Measurements from ENCODE around the gene LRRC46. TPM values are rescaled to one million over a fixed set of nuclear protein-coding genes. Genes with fewer than 3 reads are reported as not detected.

Gene LRRC46
- total and polyA plus RNA-seq, 5 donors, result 0.29 to 0.48 (median 0.41) TPM; not detected in 1

GRCh38 chr17:47834756-47835155, 3.3 kb downstream of the LRRC46 start:
- no peak for ATAC-seq
- Histone ChIP-seq H3K4me3 (ENCODE audit: low read length) (no peak overlapping the region), H3K27me3 (ENCODE audit: control insufficient read depth, insufficient read depth) (no peaks in the 10 kb centered on the region), H3K9me3 (ENCODE audit: control insufficient read depth, low read length) (no peaks in the 10 kb centered on the region), H3K27ac (ENCODE audit: low read length) (no peak overlapping the region), H3K4me1 (ENCODE audit: control insufficient read depth, insufficient read depth, low read length) (peaks cover 7% of the 10 kb centered on the region)
- 50% methylated on average over 5 of the region's 5 CpGs for WGBS
- no peak for DNase-seq
- intact Hi-C loops (cut with DNase I), result no loop called here

- intact Hi-C loops (cut with DNase I), result no loop called here
- Histone ChIP-seq H3K27me3 (ENCODE audit: control insufficient read depth, insufficient read depth) (no peaks in the 10 kb centered on the region), H3K4me3 (ENCODE audit: low read length) (no peak overlapping the region), H3K9me3 (ENCODE audit: control insufficient read depth, low read length) (no peaks in the 10 kb centered on the region), H3K4me1 (ENCODE audit: control insufficient read depth, insufficient read depth, low read length) (peaks cover 7% of the 10 kb centered on the region), H3K27ac (ENCODE audit: low read length) (no peak overlapping the region)
- peak in 1 of 3 donors; percentile 41 for DNase-seq
- ATAC-seq, result no peak
- WGBS, result 78% methylated on average over 6 of the region's 6 CpGs
These were observed 5.1 kb downstream of the LRRC46 start for GRCh38 chr17:47836601-47837000.

DNA sequence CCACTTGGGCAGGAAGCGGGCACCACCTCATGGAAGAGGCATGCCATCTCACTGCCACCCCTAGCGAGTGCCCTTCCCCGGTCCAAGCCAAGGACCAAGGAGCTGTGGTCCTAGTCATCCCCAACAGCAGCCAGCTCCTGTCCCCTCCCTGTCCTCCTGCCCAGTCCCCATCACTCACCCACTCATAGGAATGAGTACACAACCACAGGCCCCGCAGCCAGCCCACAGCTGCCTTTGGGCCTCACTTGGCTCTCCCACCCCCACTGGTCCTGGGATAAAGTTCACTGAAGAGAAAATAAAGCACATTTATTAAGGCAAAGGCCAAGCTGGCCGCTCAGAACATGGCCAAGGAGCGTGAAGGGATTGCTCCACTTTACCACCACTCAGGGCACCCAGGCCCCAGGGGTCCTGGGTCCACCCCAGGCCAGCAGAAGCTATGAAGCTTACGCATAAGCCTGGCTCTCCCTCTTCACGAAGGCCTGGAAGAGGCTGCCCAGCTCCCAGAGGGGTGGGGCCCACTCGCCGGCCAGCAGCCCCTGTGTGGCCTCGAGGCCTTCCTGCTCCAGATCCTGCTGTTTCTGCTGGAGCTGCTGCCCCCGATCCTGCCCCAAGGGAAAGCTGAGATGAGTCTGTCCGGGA, 6.0 kb downstream of the LRRC46 start:
- WGBS, result 57% methylated on average over 13 of the region's 13 CpGs
- Histone ChIP-seq H3K27me3 (ENCODE audit: control insufficient read depth, insufficient read depth) (no peaks in the 10 kb centered on the region), H3K27ac (ENCODE audit: low read length) (peak overlapping the region; percentile 20), H3K4me3 (ENCODE audit: low read length) (no peak overlapping the region), H3K9me3 (ENCODE audit: control insufficient read depth, low read length) (no peaks in the 10 kb centered on the region), H3K4me1 (ENCODE audit: control insufficient read depth, insufficient read depth, low read length) (peaks cover 3% of the 10 kb centered on the region)
- DNase-seq, result peak in 2 of 3 donors; percentile 67 to 73
- intact Hi-C loops (cut with DNase I), result no loop called here
- peak in 1 of 2 donors; percentile 4 for ATAC-seq

DNA sequence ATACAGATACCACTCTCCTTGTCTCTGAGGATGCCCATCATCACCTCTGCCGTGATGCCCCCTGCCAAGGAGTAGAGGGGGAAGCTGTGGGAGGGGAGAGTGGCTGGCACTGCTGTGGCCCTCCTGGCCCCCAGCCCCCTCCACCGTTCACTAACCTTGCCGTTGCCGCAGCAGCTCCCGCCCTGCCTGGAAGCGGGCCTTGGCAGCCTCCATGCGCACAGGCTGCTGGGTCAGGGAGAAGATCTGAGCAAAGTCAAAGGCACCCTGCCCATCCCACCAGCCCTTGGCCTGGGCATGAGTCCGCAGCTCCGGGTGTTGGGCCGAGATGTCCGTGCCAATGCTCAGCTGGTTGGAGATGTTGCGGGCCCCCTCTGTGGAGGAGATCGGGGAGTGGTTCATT, 7.2 kb downstream of the LRRC46 start:
- Histone ChIP-seq H3K27me3 (ENCODE audit: control insufficient read depth, insufficient read depth) (no peaks in the 10 kb centered on the region), H3K4me1 (ENCODE audit: control insufficient read depth, insufficient read depth, low read length) (peaks cover 3% of the 10 kb centered on the region), H3K9me3 (ENCODE audit: control insufficient read depth, low read length) (no peaks in the 10 kb centered on the region), H3K4me3 (ENCODE audit: low read length) (no peak overlapping the region), H3K27ac (ENCODE audit: low read length) (no peak overlapping the region)
- no peak for ATAC-seq
- intact Hi-C loops (cut with DNase I), result no loop called here
- 90% methylated on average over 13 of the region's 13 CpGs for WGBS
- DNase-seq, result peak in 2 of 3 donors; percentile 52 to 54

GRCh38 chr17:47839071-47839470, 7.6 kb downstream of the LRRC46 start:
- WGBS, result 87% methylated on average over 5 of the region's 5 CpGs
- Histone ChIP-seq H3K4me3 (ENCODE audit: low read length) (no peak overlapping the region), H3K4me1 (ENCODE audit: control insufficient read depth, insufficient read depth, low read length) (peaks cover 3% of the 10 kb centered on the region), H3K27ac (ENCODE audit: low read length) (no peak overlapping the region), H3K27me3 (ENCODE audit: control insufficient read depth, insufficient read depth) (no peaks in the 10 kb centered on the region), H3K9me3 (ENCODE audit: control insufficient read depth, low read length) (no peaks in the 10 kb centered on the region)
- intact Hi-C loops (cut with DNase I), result no loop called here
- DNase-seq (no peak), ATAC-seq (no peak)

GRCh38 chr17:47840001-47840741, 8.7 kb downstream of the LRRC46 start:
- Histone ChIP-seq H3K4me3 (ENCODE audit: low read length) (peak overlapping the region; percentile 62), H3K4me1 (ENCODE audit: control insufficient read depth, insufficient read depth, low read length) (peaks cover 3% of the 10 kb centered on the region), H3K9me3 (ENCODE audit: control insufficient read depth, low read length) (no peaks in the 10 kb centered on the region), H3K27me3 (ENCODE audit: control insufficient read depth, insufficient read depth) (no peaks in the 10 kb centered on the region), H3K27ac (ENCODE audit: low read length) (no peak overlapping the region)
- DNase-seq (peak in 1 of 3 donors; percentile 47), ATAC-seq (no peak)
- WGBS, result 48% methylated on average over 17 of the region's 17 CpGs
- intact Hi-C loops (cut with DNase I), result loop anchor here (2.0 to 10.0 kb wide), 6 partner anchors 51 to 177 kb away; partner anchors contain the start of genes CDK5RAP3 (in 1 of the 4) and PNPO (in 1 of the 4)

DNA sequence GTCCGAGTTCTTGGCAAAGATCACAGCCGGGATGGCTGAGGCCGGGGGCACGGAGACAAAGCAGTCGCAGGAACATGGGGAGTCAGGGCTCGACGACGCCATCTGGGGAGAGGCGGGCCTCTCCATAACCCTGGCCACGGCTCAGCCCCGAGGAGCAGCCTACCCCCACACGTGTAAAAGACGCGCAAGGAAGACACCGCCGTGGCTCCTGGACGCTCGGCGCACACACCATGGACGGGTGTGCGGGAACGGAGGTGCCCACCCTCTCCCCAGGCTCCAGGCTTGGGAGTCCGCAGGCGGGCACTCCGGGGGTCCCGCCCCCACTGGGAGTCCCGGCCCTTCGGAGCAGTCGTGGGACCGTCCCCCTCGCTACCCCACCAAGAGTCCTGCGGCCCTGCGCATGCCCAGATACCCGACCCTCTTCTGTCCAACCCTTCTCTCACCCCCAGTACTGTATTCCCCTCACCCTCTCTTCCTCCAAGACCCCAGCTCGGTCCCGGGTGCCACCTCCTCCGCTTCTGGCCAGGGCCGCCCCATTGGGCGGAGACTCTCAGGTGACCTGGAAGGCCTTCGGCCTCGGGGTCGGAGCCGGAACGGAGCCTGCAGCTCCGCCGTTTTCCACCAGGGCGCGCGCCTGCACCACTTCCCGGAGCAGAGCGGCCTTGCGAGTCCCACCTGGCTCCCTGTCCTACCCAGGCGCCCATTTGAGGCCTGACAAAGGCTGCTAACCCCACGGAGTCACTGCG, 9.4 kb downstream of the LRRC46 start, which contains the start of gene SCRN2:
Gene SCRN2 (minus strand): TSS at position 532 of the 746 bp plus-strand sequence. CDS start 430 bp downstream, at position 102.
- intact Hi-C loops (cut with DNase I), result loop anchor here (2.0 to 10.0 kb wide), 6 partner anchors 50 to 176 kb away; partner anchors contain the start of genes CDK5RAP3 (in 1 of the 4) and PNPO (in 1 of the 4)
- Histone ChIP-seq H3K4me1 (ENCODE audit: control insufficient read depth, insufficient read depth, low read length) (peaks cover 3% of the 10 kb centered on the region), H3K27ac (ENCODE audit: low read length) (peak within 1 kb of the TSS; percentile 37), H3K9me3 (ENCODE audit: control insufficient read depth, low read length) (no peaks in the 10 kb centered on the region), H3K27me3 (ENCODE audit: control insufficient read depth, insufficient read depth) (no peaks in the 10 kb centered on the region), H3K4me3 (ENCODE audit: low read length) (peak within 1 kb of the TSS; percentile 62)
- ATAC-seq (peak; percentile 90), DNase-seq (peak; percentile 89 to 97 (median 97))
- WGBS, result under 1% methylated on average over 55 of the region's 55 CpGs

GRCh38 chr17:47841488-47842291, 10.2 kb downstream of the LRRC46 start:
- Histone ChIP-seq H3K9me3 (ENCODE audit: control insufficient read depth, low read length) (no peaks in the 10 kb centered on the region), H3K27me3 (ENCODE audit: control insufficient read depth, insufficient read depth) (no peaks in the 10 kb centered on the region), H3K4me3 (ENCODE audit: low read length) (no peak overlapping the region), H3K27ac (ENCODE audit: low read length) (peak overlapping the region; percentile 37), H3K4me1 (ENCODE audit: control insufficient read depth, insufficient read depth, low read length) (peaks cover 3% of the 10 kb centered on the region)
- intact Hi-C loops (cut with DNase I), result loop anchor here (2.0 to 10.0 kb wide), 7 partner anchors 47 to 176 kb away; partner anchors contain the start of genes CDK5RAP3 (in 1 of the 4) and PNPO (in 1 of the 4)
- WGBS, result 65% methylated on average over 16 of the region's 16 CpGs
- no peak for DNase-seq
- ATAC-seq, result no peak

- H3K4me3 ChIP-seq (ENCODE audit: low read length), result no peak overlapping the region
- ATAC-seq, result no peak
- peaks cover 3% of the 10 kb centered on the region for H3K4me1 ChIP-seq (ENCODE audit: control insufficient read depth, insufficient read depth, low read length)
These were observed 11.9 kb downstream of the LRRC46 start for GRCh38 chr17:47843391-47843730.

GRCh38 chr17:47844227-47844626, 12.8 kb downstream of the LRRC46 start:
- H3K4me1 ChIP-seq (ENCODE audit: control insufficient read depth, insufficient read depth, low read length), result peaks cover 3% of the 10 kb centered on the region
- no peaks in the 10 kb centered on the region for H3K9me3 ChIP-seq (ENCODE audit: control insufficient read depth, low read length)
- H3K27me3 ChIP-seq (ENCODE audit: control insufficient read depth, insufficient read depth), result no peaks in the 10 kb centered on the region
- intact Hi-C loops (cut with DNase I), result loop anchor here in 3 of 4 donors (5.0 to 10.0 kb wide), 5 partner anchors 101 to 173 kb away; partner anchors contain the start of genes CDK5RAP3 (in 1 of the 3) and PNPO (in 1 of the 3)
- no peak overlapping the region for H3K4me3 ChIP-seq (ENCODE audit: low read length)
- H3K27ac ChIP-seq (ENCODE audit: low read length), result no peak overlapping the region
- ATAC-seq (no peak), DNase-seq (no peak)
- whole genome bisulfite sequencing, result 43% methylated on average over 5 of the region's 5 CpGs

More at GRCh38 chr17:47843391-47843730, 11.9 kb downstream of the LRRC46 start:
- intact Hi-C loops (cut with DNase I), result loop anchor here in 3 of 4 donors (1.0 to 10.0 kb wide), 7 partner anchors 45 to 174 kb away; partner anchors contain the start of genes CDK5RAP3 (in 1 of the 3) and PNPO (in 1 of the 3)
- DNase-seq, result no peak
- Histone ChIP-seq H3K27me3 (ENCODE audit: control insufficient read depth, insufficient read depth) (no peaks in the 10 kb centered on the region), H3K9me3 (ENCODE audit: control insufficient read depth, low read length) (no peaks in the 10 kb centered on the region), H3K27ac (ENCODE audit: low read length) (no peak overlapping the region)
- 25% methylated on average over 6 of the region's 6 CpGs for WGBS

All from right cardiac atrium (tissue), 5 donors.